SHP77 (cell line): Measurements from ENCODE around the gene ZNF224.

Experiments used
- DNase-seq, 2 experiments: peaks; one replicate each; lab custom pipeline; 2025; lab: John Stamatoyannopoulos, UW

ZNF224 gene

DNA sequence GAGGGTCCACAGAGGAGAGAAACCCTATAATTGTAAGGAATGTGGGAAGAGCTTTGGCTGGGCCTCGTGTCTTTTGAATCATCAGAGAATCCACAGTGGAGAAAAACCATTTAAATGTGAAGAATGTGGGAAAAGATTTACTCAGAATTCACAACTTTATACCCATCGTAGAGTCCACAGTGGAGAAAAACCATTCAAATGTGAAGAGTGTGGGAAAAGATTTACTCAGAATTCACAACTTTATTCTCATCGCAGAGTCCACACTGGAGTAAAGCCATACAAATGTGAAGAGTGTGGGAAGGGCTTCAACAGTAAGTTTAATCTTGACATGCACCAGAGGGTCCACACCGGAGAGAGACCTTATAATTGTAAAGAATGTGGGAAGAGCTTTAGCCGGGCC lies 37.8 kb downstream of the ZNF224 start:
- no peak for DNase-seq

DNA sequence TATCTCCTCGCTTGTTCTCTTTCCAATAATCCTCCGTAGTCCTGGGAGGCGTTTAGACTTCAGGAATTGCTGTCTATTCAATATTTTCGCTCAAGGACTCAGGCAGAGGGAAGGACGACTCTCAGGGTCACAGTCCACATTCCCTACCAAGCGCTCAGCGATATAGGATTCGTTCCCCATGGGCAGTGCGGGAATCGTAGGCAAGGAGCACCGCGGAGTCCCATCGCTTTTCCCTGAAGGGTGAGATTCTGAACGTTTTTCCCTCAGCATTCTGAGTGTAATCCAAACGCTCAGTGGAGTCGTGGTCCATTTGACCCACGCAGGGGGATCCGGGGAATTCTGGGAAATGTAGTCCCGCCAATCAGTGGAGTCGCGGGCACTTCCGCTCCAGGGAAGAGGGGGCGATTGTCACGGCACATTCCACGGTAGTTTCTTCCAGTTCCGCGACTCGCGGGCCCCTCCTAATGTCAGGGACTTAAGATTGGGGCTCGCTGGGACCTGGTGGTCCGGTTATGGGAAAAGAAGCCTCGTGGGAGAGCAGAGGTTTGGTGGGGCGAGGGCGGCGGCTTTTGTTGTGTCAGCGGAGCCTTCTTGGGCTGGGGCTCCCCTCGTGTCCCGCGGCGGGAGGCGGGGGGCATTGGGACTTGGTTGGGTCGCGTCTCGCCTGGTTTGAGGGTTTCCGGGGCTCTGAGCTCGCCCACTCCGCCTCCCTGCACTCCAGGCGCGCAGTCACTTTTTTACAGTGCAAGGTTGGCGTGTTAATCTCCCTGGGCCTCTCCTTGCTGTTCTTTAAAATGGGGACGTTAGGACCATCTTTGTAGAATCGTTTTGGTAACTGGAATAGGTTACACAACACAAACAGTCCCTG lies 47.3 kb downstream of the ZNF224 start, which contains the start of gene ZNF234:
ZNF234 (plus strand) TSS at position 364 of the 868 bp plus-strand sequence. CDS start 3,079 bp downstream, outside the sequence.
- DNase-seq, result peak; percentile 80 to 84

DNA sequence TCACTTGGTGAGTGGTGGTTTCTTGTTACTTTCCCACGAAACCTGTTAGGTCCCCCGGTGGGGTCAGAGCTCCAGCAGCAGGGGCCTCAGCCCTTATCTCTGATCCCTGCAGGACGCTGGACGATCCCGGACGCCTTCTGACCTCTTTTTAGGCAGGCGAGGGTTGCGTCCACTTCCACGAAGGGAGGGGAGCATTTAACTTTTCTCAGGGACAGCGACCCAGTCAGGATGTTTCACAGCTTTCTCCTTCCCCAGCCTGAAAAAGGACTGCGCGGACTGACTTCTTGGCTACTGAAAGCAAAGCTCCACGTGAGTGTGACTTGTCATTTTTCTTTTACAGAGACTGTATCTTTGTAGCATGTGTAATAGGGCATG lies 47.9 kb downstream of the ZNF224 start:
- DNase-seq, result peak in 1 of 2 experiments; percentile 4

DNA sequence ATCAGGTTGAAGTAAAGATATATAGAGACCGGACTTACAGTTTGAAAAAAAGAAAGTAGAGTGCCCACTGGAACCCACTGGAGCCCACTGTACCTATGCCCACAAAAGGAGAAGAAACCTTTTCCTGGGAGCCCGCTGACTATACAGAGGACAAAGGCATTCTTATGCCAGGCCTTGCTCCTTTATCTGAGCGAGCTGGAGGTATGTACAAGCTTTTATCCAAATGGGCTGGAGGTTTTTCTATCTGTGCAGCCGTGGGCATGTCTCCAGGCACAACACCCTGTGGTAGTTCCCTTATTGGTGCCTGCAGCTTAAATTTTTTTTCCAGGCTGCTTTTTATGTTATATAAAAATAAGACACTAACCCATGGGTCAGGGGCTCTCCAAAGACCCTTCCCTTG lies 55.6 kb downstream of the ZNF224 start:
- DNase-seq, result no peak

DNA sequence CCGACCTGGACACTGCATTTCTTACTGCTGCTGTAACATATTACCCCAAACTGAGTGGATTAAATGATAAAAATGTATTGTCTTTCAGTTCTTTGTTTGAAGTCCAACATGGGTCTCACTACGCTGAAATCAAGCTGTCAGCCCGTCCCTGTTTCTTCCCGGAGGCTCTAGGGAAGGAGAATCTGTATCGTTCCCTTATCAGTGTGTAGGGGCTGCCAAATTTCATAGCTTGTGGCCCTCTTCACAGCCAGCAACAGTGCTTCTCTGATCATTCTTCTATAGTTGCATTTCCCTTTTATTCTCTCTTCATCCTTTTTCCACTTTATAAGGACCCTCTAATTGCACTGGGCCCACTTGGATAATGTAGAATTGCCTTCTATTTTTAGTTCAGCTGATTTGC lies 57.3 kb downstream of the ZNF224 start:
- DNase-seq, result no peak

DNA sequence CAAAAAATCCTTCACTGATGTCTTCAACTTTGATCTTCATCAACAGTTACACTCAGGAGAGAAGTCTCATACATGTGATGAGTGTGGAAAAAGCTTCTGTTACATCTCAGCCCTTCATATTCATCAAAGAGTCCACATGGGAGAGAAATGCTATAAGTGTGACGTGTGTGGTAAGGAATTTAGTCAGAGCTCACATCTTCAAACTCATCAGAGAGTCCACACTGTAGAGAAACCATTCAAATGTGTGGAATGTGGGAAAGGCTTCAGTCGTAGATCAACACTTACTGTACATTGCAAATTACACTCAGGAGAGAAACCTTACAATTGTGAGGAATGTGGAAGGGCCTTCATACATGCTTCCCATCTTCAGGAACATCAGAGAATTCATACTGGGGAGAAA lies 62.3 kb downstream of the ZNF224 start:
- DNase-seq, result no peak
